ENCODE data around the gene FOXO6. TPM values are rescaled to one million over a fixed set of nuclear protein-coding genes. Genes with fewer than 3 reads are reported as not detected.

Gene FOXO6
- total RNA-seq, 1 donor from 2014 or later, result 2.0 TPM

DNA sequence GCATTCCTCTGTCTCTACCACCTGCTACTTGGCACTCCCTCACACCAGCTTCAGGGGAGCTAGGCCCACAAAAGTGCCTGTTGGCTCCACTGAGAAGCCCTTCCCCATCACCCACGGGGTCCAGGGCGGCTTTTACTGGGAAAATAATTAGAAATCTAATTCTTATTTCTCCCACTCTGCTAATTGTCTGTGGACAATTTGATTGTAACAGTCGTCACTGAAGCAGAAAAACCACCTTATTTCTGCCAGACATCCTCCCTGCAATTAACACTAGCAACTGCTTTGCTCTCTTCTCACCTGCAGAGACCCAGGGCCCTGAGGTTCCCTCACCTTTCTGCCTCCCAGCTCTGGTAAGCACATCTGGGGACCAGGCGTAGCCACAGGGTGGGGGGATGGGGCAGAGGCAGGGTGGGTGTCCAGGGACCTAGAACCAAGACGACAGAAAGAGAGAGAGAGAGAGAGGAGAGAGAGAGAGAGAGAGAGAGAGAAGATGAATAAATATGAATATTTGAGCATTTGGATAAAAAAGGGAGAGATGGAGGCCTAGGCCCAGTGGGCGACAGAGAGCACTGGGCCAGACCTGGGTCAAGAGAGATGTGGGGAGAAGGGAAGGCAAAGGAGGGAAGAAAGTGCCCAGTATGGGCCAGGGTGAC lies 32.6 kb downstream of the FOXO6 start:
- intact Hi-C loops (cut with DNase I), result no loop called here
- DNase-seq (ENCODE audit: low spot score), result no peak

DNA sequence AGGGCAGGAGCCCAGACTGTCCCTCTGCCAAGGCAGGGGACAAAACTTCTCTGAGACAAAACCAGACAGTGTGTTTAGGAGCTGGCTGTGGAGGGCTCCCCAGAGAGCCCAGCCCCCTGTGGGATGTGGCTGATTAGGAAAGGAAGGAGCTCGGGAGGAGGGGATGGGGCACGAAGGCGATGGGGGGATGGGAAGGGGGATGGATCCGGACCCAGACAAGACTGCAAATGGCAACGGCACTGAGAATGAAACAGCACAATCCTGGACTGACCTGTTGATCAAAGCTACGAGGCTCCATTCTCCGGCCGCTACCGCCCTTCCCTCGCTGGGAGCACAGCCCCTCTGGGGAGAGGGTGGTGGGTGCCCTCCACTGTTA lies 33.1 kb downstream of the FOXO6 start:
- DNase-seq (ENCODE audit: low spot score), result no peak
- intact Hi-C loops (cut with DNase I), result no loop called here

DNA sequence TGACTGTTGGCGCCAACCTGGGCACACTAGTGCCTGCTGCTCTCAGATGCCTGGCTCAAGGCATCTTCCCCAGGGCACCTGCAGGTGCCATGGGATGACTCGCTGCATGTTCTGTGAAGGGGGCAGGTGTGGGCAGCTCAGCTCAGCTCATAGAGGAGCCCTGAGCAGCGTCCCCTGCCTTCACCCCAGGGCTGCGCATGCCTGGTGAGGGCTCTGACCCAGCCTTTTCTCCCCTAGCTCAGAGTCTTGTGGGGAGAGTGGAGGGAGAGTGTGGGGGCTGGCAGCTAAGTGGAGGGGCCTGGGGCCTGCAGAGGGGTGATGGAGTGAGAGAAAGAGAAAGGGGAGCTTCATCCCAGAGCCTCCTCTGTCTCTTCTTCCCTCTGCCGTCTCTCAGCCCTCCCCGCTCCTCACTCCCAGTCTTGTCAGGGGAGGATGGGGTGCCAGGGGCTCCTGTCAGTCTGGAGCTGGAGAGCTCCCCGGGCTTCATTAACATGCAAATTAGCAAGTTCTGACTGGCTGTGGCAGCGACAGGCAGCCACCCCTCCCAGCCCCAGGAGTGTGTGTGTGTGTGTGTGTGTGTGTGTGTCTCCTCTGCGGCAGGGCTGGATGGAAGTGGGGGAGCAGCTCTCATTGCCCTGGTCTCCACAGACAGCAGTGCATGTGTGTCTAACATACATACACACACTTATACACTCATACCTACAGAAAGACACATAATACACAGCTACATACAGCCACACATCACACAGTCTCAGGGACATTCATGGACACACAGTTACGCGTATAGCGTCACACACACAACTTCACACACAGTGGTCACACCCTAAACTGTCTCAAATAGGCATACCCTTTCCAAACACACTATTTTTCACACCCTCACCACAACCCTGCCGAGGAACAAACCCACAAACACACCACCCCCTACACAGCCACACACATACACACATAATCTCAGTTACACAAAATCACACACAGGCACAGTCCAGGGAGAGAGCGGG lies 34.0 kb downstream of the FOXO6 start:
- DNase-seq (ENCODE audit: low spot score), result no peak
- intact Hi-C loops (cut with DNase I), result no loop called here

DNA sequence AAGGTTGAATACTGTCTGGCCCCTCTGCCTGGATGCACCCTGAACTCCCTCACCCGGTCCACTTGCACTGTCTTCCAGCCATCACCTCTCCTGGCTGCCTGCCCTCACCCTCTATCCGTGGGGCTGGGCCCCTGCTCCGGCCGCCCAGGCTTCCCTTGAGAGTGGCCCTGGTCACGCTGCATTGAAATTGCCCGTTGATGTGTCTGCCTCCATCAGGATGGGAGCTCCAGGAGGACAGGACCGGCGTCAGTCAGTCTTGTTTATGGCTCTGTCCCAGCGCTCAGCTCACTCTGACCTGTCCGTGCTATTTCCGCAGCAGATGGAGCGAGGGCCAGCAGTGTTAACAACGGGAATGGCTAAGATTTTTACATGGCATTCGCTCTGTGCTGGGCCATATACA lies 34.9 kb downstream of the FOXO6 start:
- DNase-seq (ENCODE audit: low spot score), result no peak
- intact Hi-C loops (cut with DNase I), result no loop called here

DNA sequence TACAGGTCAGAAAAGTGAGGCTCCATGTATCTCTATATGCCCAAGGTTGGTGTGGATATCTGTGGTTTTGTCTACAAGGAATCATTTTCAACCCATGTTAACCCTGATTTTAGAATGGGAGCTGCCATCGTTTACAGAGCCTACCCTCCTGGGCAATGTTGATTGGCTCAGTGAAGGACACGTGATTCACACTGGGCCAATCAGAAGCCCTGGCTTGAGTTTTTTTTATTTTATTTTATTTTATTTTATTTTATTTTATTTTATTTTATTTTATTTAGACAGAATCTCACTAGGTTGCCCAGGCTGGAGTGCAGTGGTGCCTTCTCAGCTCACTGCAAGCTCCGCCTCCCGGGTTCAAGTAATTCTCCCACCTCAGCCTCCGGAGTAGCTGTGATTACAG lies 35.8 kb downstream of the FOXO6 start:
- DNase-seq (ENCODE audit: low spot score), result no peak
- intact Hi-C loops (cut with DNase I), result no loop called here

DNA sequence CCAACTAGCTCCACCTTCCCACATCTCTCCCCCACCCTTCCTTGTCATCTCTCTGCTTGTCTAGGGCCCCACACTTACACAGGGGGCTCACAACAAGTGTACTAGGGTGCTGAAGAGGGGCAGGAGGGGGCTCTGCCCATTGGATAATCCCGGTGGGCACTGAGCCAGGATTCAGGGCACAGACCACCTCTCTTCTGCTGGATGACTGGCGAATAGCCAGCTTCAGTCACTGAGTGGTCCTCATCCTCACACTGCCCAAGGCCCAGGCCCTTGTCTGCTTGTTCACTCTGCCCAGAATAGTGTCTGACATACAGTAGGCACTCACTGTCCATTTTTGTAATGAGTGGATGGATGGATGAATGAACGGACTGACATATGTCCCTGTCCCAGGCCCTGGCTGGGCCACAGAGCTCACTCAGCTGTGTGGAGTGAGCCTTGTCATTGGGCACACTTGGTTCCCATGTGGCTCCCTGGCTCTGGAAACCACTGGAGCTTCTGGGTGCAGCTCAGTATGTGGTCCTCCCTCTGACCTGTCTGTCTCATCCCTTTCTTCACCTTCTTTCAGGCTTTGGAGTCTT lies 36.6 kb downstream of the FOXO6 start:
- intact Hi-C loops (cut with DNase I), result no loop called here
- no peak for DNase-seq (ENCODE audit: low spot score)

DNA sequence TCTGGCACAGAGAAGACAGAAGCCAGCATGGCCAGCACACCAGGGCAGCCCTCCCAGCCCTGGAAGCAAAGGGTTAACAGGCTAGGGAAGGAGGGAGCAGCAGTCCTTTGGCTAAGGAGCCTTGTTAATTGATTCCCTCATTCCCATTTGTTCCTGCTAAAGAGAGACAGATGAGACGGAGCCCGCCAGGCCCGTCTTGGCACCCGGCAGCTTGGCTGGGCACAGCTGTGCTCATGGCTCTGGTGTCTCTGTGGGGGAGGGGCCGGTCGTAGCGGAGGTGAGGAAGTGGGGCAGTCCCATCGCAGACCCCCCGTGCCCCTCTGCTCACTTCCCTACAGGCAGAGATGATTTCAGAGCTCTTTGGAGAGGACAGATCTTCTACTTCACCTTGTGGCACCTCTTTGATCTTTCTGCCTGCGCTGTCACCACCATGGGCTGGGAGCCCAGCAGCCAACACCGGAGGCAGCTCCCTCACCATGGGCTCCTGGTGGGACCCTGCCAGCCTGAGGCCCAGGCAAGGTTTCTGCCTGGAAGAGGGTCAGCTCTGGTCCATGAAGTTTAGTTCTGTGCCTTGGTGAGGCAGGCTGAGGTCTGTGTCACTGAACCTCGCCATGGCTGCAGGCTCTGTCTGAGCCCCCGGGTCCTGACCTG lies 38.0 kb downstream of the FOXO6 start:
- no peak for DNase-seq (ENCODE audit: low spot score)

DNA sequence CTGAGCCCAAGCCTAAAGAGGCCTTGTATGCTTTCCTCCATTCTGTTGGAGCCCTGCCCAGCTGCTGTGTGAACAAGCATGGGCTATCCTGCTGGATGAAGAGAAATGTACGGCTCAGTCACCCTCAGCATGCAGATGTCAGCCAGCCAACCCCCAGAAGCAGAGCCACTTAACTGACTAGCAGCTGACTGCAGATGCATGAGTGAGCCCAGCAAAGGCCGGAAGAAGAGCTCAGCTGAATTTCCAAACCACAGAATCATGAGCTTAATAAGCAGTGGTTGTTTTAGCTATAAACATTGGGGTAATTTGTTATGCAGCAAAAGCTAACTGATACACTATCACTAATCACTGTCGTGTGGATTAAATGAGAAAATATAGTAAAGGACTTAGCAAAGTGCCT lies 39.0 kb downstream of the FOXO6 start:
- no peak for DNase-seq (ENCODE audit: low spot score)
- intact Hi-C loops (cut with DNase I), result no loop called here

More for the DNA sequence above, 38.0 kb downstream of the FOXO6 start:
- intact Hi-C loops (cut with DNase I), result no loop called here

DNA sequence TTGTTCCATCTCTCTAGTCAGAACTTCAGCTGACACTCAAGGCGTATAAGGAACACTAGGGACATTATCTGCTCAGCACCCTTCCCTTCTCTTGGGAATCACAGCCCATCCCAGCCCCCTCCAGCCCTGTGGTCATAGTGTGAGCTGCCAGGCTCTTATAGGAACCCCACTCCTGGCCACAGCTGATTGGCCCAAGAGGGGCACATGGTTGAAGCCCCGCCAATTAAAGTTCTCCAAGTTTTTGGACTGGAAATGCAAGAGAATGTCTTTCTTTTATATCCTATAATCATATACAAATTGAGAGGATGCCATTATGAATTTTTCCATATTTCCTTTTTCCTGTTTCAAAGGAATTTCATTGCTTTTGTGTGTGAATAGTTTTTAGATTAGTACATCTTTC lies 40.7 kb downstream of the FOXO6 start:
- no peak for DNase-seq (ENCODE audit: low spot score)

DNA sequence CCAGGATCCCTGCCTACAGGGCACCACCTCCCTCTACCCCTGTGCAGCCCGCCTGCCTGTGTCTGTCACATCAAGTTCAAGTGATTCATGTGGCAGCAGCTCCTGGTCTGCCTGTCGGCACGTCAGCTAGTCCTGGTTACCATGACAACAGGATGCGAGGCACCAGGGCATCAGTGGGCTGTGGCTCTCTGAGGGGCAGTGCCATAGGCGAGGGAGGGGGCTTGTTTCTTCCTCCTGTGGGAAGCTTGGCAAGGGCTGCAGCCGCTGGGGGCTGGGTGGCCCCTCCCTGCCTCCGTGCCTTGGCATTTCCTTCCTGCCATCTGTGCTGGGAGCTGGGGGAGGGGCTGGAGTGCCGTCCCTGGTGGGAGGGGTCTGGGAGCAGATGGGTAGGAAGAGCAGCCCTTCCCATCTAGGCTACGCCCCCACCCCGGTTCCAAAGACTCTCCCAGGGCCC lies 43.1 kb downstream of the FOXO6 start:
- no peak for DNase-seq (ENCODE audit: low spot score)
- intact Hi-C loops (cut with DNase I), result no loop called here

More for the DNA sequence above, 40.7 kb downstream of the FOXO6 start:
- intact Hi-C loops (cut with DNase I), result no loop called here

DNA sequence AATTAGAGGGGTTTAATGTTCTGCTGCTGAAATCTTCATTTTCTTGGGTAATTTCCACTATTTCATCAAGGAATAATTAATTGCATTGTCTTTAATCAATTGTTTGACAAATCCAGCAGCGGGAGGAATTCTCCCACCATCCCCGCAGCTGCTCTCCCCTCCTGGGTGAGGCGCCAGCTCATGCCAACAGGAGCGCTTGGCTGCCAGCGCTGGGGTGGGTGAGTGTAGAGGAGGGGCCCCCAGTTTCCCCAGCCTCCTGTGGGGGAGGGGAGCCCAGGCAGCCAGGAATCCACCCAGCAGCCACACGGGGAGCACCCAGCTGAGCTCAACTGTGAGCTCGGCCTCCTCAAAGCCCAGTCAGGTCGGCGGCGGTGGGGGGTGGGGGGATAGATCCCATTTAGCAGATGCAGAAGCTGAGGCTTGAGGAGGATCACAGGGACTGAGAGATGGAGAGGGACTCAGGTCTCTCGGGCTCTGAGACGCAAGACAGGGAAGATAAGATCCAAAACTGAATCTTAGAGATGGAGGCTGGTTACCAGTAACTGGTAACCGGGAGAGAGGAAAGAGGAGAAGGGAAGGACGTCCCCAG lies 46.5 kb downstream of the FOXO6 start:
- no peak for DNase-seq (ENCODE audit: low spot score)
- intact Hi-C loops (cut with DNase I), result no loop called here

DNA sequence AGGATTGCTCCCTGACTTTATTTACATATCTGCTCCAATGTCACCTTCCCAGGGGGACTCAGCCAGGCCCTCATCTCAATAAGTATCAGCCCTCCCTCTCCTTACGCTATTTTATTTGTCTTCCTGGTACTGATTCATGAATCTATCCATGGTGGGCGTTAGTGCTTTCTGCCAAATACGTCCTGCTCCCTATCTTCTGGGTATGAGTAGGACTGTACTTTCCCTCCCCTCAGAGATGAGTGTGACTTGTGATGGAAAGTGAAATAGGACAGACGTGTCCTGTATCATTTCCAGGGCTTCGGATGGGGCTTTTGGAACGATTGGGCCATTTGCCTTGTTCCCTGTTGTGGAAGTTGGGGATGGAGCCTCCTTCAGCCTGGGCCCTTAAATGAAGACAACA lies 47.5 kb downstream of the FOXO6 start:
- no peak for DNase-seq (ENCODE audit: low spot score)
- intact Hi-C loops (cut with DNase I), result no loop called here

DNA sequence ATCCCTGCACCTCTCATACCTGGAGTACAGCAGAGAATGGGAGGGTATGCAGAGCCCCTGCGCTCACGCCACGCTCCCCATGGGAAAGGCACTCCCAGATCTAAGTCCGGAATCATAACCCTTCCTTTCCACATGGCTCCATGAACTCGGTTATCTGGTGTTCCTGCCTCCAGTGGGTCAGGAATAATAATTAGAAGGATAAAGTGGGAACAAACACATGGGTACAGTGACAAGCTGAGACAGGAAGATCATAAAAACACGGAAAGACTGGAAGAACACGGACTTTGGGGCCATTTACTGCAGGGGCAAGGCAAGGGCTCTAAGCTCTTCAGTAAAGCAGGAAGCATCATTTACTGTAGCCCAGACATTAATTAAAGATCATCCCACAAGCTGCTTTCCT lies 48.6 kb downstream of the FOXO6 start:
- intact Hi-C loops (cut with DNase I), result no loop called here
- no peak for DNase-seq (ENCODE audit: low spot score)

DNA sequence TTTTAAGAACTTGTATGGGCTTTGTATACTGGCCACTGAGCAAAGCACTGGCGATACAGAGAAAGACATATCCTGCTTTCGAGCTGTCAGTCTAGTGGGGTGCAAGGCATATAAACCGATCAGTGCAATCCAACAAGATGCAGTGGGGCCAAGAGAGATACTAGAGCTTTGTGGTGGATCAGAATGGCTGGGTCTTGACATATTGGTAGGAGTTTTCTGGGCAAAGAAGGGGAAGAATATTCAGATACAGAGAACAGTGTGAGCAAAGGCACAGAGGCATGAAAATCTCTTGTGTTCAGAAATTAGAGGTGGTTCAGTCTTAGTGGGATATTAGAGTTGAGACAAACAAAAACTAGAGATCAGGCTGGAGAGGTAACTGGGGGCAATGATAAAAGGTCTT lies 49.2 kb downstream of the FOXO6 start:
- no peak for DNase-seq (ENCODE audit: low spot score)
- intact Hi-C loops (cut with DNase I), result no loop called here

DNA sequence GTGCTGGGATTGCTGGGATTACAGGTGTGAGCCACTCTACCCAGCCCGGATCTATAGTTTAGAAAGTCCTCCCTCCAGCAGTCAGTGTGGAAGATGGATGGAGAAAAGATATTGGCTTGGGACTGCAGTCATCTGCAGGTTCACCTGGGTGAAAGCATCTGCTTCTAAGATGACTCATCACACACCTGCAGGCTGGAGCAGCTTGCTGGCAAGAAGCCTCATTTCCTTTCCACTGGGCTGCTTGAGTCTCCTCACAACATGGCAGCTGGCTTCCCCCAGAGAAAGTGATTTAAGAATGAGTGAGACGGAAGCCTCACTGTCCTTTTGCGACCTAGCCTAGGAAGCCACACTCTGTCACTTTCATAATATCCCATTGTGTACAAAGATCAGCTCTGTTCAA lies 50.0 kb downstream of the FOXO6 start:
- no peak for DNase-seq (ENCODE audit: low spot score)
- intact Hi-C loops (cut with DNase I), result no loop called here

DNA sequence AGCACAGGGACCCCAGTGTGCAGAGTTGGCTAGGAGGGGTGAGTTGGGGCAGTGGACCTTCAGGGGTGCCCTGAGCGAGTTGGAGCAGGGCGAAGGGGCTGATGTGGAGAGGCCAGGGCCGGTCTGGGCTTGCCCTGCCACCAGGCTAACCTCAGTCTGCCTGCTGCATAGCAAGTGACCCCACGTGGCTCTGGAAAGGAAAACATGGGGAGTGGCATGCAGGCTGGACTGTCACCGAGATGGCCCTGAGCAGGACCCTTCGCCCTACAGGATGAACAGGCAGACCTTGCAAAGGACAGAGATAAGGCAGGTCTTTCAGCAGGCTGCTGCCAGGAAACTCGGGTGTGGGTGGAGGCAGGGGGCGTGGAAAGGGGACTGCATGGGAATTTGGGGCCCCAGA lies 51.5 kb downstream of the FOXO6 start:
- intact Hi-C loops (cut with DNase I), result no loop called here
- no peak for DNase-seq (ENCODE audit: low spot score)

DNA sequence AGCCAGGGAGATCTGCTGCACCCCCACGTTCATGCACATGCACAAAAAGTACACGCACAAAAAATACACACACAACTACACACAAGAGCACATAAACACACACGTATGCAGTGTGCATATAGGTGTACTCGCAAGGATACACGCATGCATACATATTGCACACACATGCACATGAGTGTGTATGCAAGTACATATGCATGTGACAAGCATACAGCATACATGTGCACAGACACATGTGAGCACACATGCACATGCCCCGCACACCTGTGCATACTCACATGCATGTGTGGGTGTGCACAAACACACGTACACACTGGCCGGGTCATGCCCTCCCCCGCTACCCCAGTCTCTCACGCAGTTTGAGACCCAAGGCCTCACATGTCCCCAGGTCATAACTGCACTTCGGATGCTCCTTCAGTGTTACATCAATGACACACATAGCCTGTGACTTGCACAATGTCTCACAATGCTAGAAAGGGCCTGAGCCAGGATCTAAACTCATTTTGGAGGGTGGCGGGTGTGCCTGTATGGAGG lies 52.6 kb downstream of the FOXO6 start:
- intact Hi-C loops (cut with DNase I), result no loop called here
- DNase-seq (ENCODE audit: low spot score), result no peak

DNA sequence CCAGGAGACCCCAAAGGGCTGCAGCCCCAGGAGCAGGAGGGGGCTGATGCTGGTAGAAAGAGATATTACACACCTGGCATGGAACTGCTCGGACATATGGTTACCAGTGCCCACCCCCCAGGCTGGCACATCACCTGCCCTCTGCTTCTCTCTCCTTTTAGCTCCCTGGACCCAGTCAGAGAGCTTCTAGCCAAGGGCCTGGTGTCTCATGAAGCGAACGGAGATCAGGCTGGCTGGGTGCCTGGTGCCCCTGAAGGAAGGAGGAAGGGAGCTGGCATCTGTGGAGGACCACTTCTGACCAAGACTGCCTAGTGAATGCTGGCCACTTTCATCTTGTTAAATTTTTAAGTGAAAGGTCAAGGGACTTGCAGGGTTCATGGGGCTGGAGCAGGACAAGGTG lies 53.1 kb downstream of the FOXO6 start:
- intact Hi-C loops (cut with DNase I), result no loop called here
- no peak for DNase-seq (ENCODE audit: low spot score)

DNA sequence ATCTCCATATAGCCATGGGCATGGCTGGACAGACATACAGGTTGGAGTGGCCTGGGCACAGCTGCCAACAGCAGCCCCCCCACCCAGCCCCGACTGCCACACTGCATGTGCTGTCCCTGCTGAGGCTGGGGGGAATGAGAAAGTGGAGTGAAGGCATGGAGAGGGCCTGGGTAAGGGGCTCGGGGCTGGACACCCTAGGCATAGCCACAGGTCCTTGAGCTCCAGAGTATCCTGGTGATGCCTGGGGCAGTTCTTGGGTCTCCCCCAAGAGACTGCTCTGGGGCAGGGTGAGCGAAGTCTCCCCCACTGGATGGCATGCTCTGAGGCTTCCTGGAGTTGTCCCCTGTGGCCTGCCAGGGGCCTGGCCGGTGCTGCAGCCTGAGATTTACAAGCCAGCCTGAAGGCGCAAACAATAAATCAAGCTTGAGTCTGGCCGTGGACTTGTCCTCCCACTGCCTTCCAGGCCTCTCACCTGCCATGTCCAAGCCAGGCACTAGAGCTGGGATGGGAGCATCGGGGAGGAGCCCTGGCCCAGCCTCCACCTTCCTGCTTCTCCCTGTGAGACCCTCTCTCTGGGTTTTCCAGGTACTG lies 53.6 kb downstream of the FOXO6 start:
- no peak for DNase-seq (ENCODE audit: low spot score)
- intact Hi-C loops (cut with DNase I), result no loop called here

Data from cardiac septum (tissue), 1 donor.